ENCODE measurements around the gene DPY19L1.
"Not testable (repeated sequence)": the region's sequence is repeated elsewhere in the genome, so short reads cannot be mapped to it uniquely, and the experiment has no call there.

DPY19L1 gene

DNA sequence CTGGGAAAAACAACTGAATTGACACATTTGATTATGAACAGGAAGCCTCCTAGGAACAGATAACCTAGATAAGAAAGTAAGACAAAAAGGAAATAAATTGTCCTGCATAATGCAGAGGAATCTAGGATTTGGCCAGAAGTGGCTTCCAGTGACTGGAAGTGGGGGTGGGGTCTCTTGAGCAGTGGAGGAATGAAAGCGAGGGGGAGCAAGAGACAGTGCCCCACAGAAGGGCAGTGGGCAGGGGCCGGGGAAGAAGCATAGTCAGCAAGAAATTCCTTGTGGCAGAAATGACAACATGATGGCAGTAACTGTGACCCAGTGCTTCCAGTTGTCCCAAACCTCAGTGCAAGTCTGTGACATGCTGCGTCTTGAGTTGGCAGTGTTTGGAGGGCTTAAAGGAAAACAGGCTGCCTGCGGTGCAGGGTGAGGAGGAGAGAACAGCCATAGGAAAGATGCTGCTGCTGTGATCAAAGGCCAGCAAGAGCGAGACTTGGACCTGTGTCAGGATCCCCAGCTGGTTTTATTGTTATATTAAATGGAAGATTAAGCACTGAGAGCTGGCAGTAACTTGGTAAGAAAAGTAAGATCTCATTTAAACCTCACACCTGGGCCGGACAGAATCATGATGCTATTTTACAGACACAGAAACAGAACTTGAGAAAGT is 119.0 kb downstream of the DPY19L1 start:
- DNase-seq (ENCODE audit: low spot score), result not testable (repeated sequence)

GRCh38 chr7:34917515-34917914 is 119.8 kb downstream of the DPY19L1 start:
- not testable (repeated sequence) for DNase-seq (ENCODE audit: low spot score)

GRCh38 chr7:34916267-34916666 is 121.0 kb downstream of the DPY19L1 start:
- DNase-seq (ENCODE audit: low spot score), result no peak

GRCh38 chr7:34912236-34912635 is 125.0 kb downstream of the DPY19L1 start:
- no peak for DNase-seq (ENCODE audit: low spot score)

- DNase-seq (ENCODE audit: low spot score), result not testable (repeated sequence)
These were observed 130.9 kb downstream of the DPY19L1 start for GRCh38 chr7:34906266-34906850.

GRCh38 chr7:34904987-34905386 is 132.3 kb downstream of the DPY19L1 start:
- no peak for DNase-seq (ENCODE audit: low spot score)

- DNase-seq (ENCODE audit: low spot score), result not testable (repeated sequence)
These were observed 133.4 kb downstream of the DPY19L1 start for GRCh38 chr7:34903921-34904320.

- no peak for DNase-seq (ENCODE audit: low spot score)
These were observed 135.1 kb downstream of the DPY19L1 start for GRCh38 chr7:34902182-34902581.

DNA sequence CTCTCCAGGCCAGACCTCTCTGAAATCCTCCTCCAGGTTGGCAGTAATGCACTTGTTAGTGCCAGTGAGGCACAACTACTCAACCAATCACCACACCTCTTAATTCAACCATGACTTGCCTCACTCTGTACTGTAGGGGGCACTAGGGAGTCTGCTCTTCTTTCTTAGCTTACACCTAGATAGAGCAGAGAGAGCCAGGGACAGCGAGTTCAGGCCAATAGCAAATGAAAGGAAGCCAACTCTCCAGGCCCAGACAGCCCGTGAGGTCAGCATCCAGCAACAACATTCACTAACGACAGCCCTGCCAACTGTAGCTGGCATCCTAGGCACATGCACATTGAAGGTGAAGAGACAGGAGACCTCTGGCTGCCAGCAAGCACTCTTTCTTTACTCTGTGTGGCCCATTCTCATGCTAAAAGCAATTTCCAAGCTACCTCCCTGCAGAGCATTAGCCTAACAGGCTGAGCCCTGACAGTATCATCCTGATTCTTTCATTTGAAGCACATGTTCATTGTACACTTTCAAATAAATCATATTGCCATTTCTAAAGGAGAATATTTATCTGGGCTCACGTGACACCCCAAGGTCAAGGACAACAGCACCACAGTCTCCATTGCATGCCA is 136.3 kb downstream of the DPY19L1 start:
- no peak for DNase-seq (ENCODE audit: low spot score)

DNA sequence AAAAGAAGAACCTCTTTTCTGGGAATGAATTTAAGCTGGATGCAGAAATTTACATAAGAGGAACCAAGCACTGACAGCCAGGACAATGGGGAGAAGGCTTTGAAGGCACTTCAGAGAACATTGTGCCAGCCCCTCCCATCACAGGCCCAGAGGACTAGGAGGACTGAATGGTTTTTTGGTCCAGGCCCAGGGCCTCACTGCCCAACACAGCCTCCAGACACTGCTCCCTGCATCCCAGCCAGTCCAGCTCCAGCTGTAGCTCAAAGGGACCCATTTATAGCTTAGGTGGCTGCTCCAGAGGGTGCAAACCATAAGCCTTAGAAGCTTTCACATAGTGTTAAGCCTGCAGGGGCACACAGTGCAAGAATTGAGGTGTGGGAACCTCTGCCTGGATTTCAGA is 142.1 kb downstream of the DPY19L1 start:
- DNase-seq (ENCODE audit: low spot score), result no peak

GRCh38 chr7:34889951-34890350 is 147.3 kb downstream of the DPY19L1 start:
- no peak for DNase-seq (ENCODE audit: low spot score)

GRCh38 chr7:34886856-34887255 is 150.4 kb downstream of the DPY19L1 start:
- DNase-seq (ENCODE audit: low spot score), result peak; percentile 51

GRCh38 chr7:34883855-34884254 is 153.4 kb downstream of the DPY19L1 start:
- DNase-seq (ENCODE audit: low spot score), result not testable (repeated sequence)

DNA sequence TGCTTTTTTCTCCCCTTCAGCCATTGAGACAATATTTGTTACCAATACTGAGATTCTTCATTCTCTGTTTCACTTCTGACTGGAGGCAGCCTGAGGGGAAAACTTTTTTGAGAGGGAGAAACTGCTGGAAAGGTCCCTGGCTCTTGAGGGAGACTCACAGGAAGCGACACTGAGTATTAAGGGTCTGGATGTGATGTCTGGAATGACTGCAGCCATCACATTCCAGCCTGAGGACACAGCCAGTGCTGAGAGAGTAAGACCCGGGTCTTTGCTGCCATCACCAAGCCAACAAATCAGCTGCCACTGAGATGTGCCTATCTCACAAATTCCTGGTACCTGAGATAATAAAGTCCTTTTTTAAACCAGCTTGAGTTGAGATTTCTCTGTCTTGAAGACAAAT is 157.4 kb downstream of the DPY19L1 start:
- DNase-seq (ENCODE audit: low spot score), result no peak

GRCh38 chr7:34878944-34879735 is 158.1 kb downstream of the DPY19L1 start:
- not testable (repeated sequence) for DNase-seq (ENCODE audit: low spot score)

Measured in kidney tubule cell (primary cell).